GM12878 (cell line): ENCODE data around the gene P2RX1. TPM values are rescaled to one million over a fixed set of nuclear protein-coding genes. Genes with fewer than 3 reads are reported as not detected.

Source experiments
- ATAC-seq: fragments of 200-7000 bp; cut with Tn5 transposase; 3 replicates; pipeline ENCODE4 v1.9.1; 2020; ENCODE audit warnings: mild to moderate bottlenecking, moderate library complexity
- BruUV-seq: library from RNA; stranded (reverse); fragments of 400-500 nt; replicated peaks from 2 replicates; lab custom pipeline; 2021; lab: Mats Ljungman, UMichigan
- CTCF ChIA-PET: fragments of 300-600 bp; sonication (Branson Sonifier 250); formaldehyde crosslinking; extraction: SDS; loops from one replicate; lab custom pipeline; 2021; ENCODE audit warnings: inconsistent platforms; lab: Yijun Ruan, JAX
- POLR2A ChIA-PET: fragments of 350-600 bp; formaldehyde crosslinking; extraction: SDS; loops from one replicate; lab custom pipeline; 2021; ENCODE audit warnings: inconsistent platforms; lab: Charles Lee
- RAD21 ChIA-PET: fragments of 300-600 bp; sonication (Branson Sonifier 250); formaldehyde crosslinking; loops from one replicate; lab custom pipeline; 2023; ENCODE audit warnings: antibody characterized with exemption; ENCODE audit not compliant: unreplicated experiment; lab: Charles Lee
- SMC1A ChIA-PET: fragments of 300-600 bp; sonication (Branson Sonifier 250); formaldehyde crosslinking; loops from one replicate; lab custom pipeline; 2023; ENCODE audit not compliant: unreplicated experiment, uncharacterized antibody; lab: Charles Lee
- DNase-seq: peaks from one replicate; pipeline ENCODE4 v3.0.0-alpha.2; 2011; ENCODE audit warnings: low read depth, low spot score
- FAIRE-seq: peaks from 3 replicates; lab custom pipeline; 2011; peaks lifted over from hg19 to GRCh38; lab: Jason Lieb, UNC
- H2AFZ ChIP-seq: 2 replicates; pipeline ENCODE4 v1.6.0; 2011; ENCODE audit warnings: low read depth, low read length, control low read depth; ENCODE audit not compliant: control insufficient read depth
- H3K27ac ChIP-seq: 2 replicates; pipeline ENCODE4 v1.5.1; 2011; ENCODE audit warnings: control low read depth; ENCODE audit not compliant: control insufficient read depth, insufficient read depth
- H3K27me3 ChIP-seq, 2 experiments: replicated peaks in 1 of 2; 2 replicates each; pipeline versions ENCODE4 v1.6.0 to v1.6.1; 2011; ENCODE audit warnings: low read length in 1 of 2; ENCODE audit not compliant: control insufficient read depth in 2 of 2, insufficient read depth in 2 of 2
- H3K36me3 ChIP-seq, 2 experiments: 2 replicates each; pipeline ENCODE4 v1.5.1; 2011; ENCODE audit warnings: low read length in 1 of 2; ENCODE audit not compliant: control insufficient read depth in 2 of 2, insufficient read depth in 2 of 2
- H3K4me1 ChIP-seq: 2 replicates; pipeline ENCODE4 v1.6.1; 2011; ENCODE audit warnings: mild to moderate bottlenecking, low read length, moderate library complexity, mixed read lengths; ENCODE audit not compliant: control insufficient read depth, insufficient read depth
- H3K4me2 ChIP-seq: 2 replicates; pipeline ENCODE4 v1.6.0; 2011; ENCODE audit warnings: control low read depth; ENCODE audit not compliant: control insufficient read depth, insufficient read depth
- H3K4me3 ChIP-seq: fragments of 200-600 bp; sonication (generic); 2 replicates; pipeline ENCODE4 v1.5.1; 2016
- H3K79me2 ChIP-seq: 2 replicates; pipeline ENCODE4 v1.6.0; 2011; ENCODE audit warnings: low read length; ENCODE audit not compliant: control insufficient read depth, insufficient read depth
- H3K9ac ChIP-seq: 2 replicates; pipeline ENCODE4 v1.8.0; 2011; ENCODE audit warnings: low read length, control low read depth, mixed read lengths; ENCODE audit not compliant: control insufficient read depth, insufficient read depth
- H3K9me3 ChIP-seq: replicated peaks from 3 replicates; pipeline ENCODE4 v1.5.1; 2011; ENCODE audit warnings: mild to moderate bottlenecking, low read length; ENCODE audit not compliant: control insufficient read depth, insufficient read depth
- H4K20me1 ChIP-seq: 2 replicates; pipeline ENCODE4 v1.6.0; 2011; ENCODE audit not compliant: control insufficient read depth, insufficient read depth
- CBX3 ChIP-seq: fragments of 200-600 bp; sonication (generic); IDR thresholded peaks from 2 replicates; pipeline ENCODE4 v1.6.1; 2016; ENCODE audit warnings: low read depth, borderline replicate concordance
- E2F8 ChIP-seq: fragments of 450-650 bp; IDR thresholded peaks from 2 replicates; pipeline ENCODE4 v1.6.1; 2018; ENCODE audit warnings: mild to moderate bottlenecking, low read depth, moderate library complexity; ENCODE audit not compliant: partially characterized antibody
- GATAD2B ChIP-seq: fragments of 450-650 bp; conservative IDR thresholded peaks from 2 replicates; pipeline ENCODE4 v1.6.1; 2017; ENCODE audit warnings: low read depth, mild to moderate bottlenecking, moderate library complexity
- IRF4 ChIP-seq: IDR thresholded peaks from 2 replicates; pipeline ENCODE4 v1.6.1; 2011; ENCODE audit warnings: low read depth, low read length
- KDM1A ChIP-seq: fragments of 200-600 bp; sonication (generic); IDR thresholded peaks from 2 replicates; pipeline ENCODE4 v1.6.1; 2016; ENCODE audit warnings: borderline replicate concordance
- MTA3 ChIP-seq: IDR thresholded peaks from 2 replicates; pipeline ENCODE4 v1.6.1; 2012; ENCODE audit warnings: low read length, inconsistent platforms, borderline replicate concordance
- MYC ChIP-seq: IDR thresholded peaks from 2 replicates; pipeline ENCODE4 v1.6.1; 2011; ENCODE audit warnings: mild to moderate bottlenecking, low read length, moderate library complexity, inconsistent platforms; ENCODE audit not compliant: insufficient read depth, insufficient replicate concordance, insufficient read length, severe bottlenecking
- POLR2A ChIP-seq: IDR thresholded peaks from 2 replicates; pipeline ENCODE4 v1.6.1; 2011; ENCODE audit warnings: low read depth, mild to moderate bottlenecking, low read length
- RAD51 ChIP-seq: fragments of 450-650 bp; IDR thresholded peaks from 2 replicates; pipeline ENCODE4 v1.6.1; 2016; ENCODE audit warnings: moderate library complexity, mild to moderate bottlenecking, inconsistent platforms
- SUZ12 ChIP-seq: fragments of 200-600 bp; sonication (generic); IDR thresholded peaks from one replicate; pipeline ENCODE4 v1.6.1; 2018; ENCODE audit warnings: antibody characterized with exemption, mild to moderate bottlenecking; ENCODE audit not compliant: unreplicated experiment
- TCF3 ChIP-seq: IDR thresholded peaks from 2 replicates; pipeline ENCODE4 v1.6.1; 2012; ENCODE audit warnings: low read depth, mild to moderate bottlenecking, low read length, borderline replicate concordance; ENCODE audit not compliant: insufficient read depth
- ZBTB40 ChIP-seq: fragments of 450-650 bp; IDR thresholded peaks from 2 replicates; pipeline ENCODE4 v1.6.1; 2016; ENCODE audit warnings: mild to moderate bottlenecking, moderate library complexity, borderline replicate concordance
- WGBS: methylation state at CpG from one replicate; pipeline ENCODE4 v1.1.6; 2016; ENCODE audit warnings: low lambda C conversion rate; ENCODE audit not compliant: insufficient replicate concordance, insufficient coverage; ENCODE audit errors: missing lambda C conversion rate; 5-methylcytosine and 5-hydroxymethylcytosine counted together
- in situ Hi-C: fragments of 300-500 bp; cut with MboI; formaldehyde crosslinking; loops from 9 replicates; pipeline ENCODE4 v1.14.3; 2018; ENCODE audit warnings: mixed read lengths
- intact Hi-C: fragments of 100-400 bp; cut with micrococcal nuclease; formaldehyde crosslinking; loops from one replicate; pipeline ENCODE4 v1.14.2; 2022; ENCODE audit not compliant: unreplicated experiment
- polyA plus RNA-seq, 11 experiments: library from polyadenylated mRNA; depleted of rRNA in 4 of 11; unstranded in 6 of 11; stranded (reverse) in 5 of 11; fragments of >200 nt; fragmentation: Nextera tagmentation in 4 of 11; fragmentation: Illumina TruSeq in 1 of 11; extraction: Ambion mirVana in 4 of 11; extraction: Trizol in 1 of 11; gene quantifications; 1 replicate in 1 of 11; 2 replicates in 10 of 11; pipeline versions ENCODE4 v1.2.1 to v1.2.3, GENCODE V29; 2011 to 2016; ENCODE audit warnings: inconsistent platforms in 2 of 11, missing spikeins in 2 of 11, low read depth in 1 of 11
- total RNA-seq, 4 experiments: library from RNA; depleted of rRNA in 3 of 4; stranded (reverse); fragments of >200 nt in 3 of 4; fragmentation: Illumina TruSeq in 1 of 4; extraction: Trizol in 1 of 4; gene quantifications; 2 replicates each; pipeline versions ENCODE4 v1.2.1 to v1.2.3, GENCODE V29; 2013 to 2021

The P2RX1 gene
- total and polyA plus RNA-seq, 10 of the 15 experiments (the other 5 are each of a cell fraction or from before 2014, with no cell fraction given): 0.12 to 6.2 (median 3.4) TPM

DNA sequence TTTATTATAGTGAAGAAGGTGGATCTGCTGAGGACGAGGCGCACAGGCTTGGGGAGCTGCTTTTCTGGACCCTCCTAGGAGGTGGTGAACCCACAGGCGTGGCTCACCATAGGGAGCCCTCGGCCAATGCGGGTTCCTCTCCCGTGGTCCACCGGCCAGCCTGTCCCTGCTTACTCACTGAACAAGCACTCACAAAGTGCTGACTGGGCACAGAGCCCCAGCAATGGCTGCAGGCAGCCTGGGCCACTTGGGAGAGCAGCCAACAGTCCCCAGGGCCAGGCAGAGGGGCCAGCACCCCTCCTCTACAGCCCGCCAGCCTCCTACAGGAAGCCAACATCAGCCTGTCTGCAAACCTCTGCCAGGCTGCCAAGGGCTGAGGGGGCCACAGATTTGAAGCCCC is 51.1 kb downstream of the P2RX1 start (continued):
- TF ChIP-seq RAD51 (no peak), MTA3 (no peak), SUZ12 (no peak), E2F8 (no peak), POLR2A (no peak)

GRCh38 chr17:3864534-3864933 is 51.7 kb downstream of the P2RX1 start:
- CTCF ChIA-PET: interaction anchor here (0.8 to 4.7 kb wide), 8 partner anchors 18 to 210 kb away, joined by 3 to 29 read pairs (median 6); partner anchors contain the start of gene NCBP3
- FAIRE-seq: no peak
- 31% methylated on average over 10 of the region's 10 CpGs for WGBS

More at GRCh38 chr17:3864534-3864933, 51.7 kb downstream of the P2RX1 start:
- no peak overlapping the region for H3K4me3 ChIP-seq
- in situ Hi-C loops: no loop called here
- RAD21 ChIA-PET: interaction anchor here (1.0 to 2.9 kb wide), 2 partner anchors 49 to 137 kb away, joined by 3 to 14 read pairs; no protein-coding TSS in a partner anchor
- no peak overlapping the region for H3K27ac ChIP-seq
- TF ChIP-seq MYC (no peak), IRF4 (no peak), CBX3 (no peak), KDM1A (no peak), ZBTB40 (no peak), TCF3 (no peak), POLR2A (no peak), GATAD2B (no peak)
- H3K9me3 ChIP-seq: no peaks in the 10 kb centered on the region
- SMC1A ChIA-PET: interaction anchor here (0.8 to 2.6 kb wide), 4 partner anchors 50 to 209 kb away, joined by 3 to 15 read pairs (median 4); partner anchors contain the start of gene P2RX1
- no peaks in the 10 kb centered on the region for H3K4me1 ChIP-seq
- POLR2A ChIA-PET: no interaction called here
- no peaks in the 10 kb centered on the region for H3K36me3 ChIP-seq
- intact Hi-C loops: no loop called here
- H3K27me3 ChIP-seq: no peaks in the 10 kb centered on the region
- no peaks in the 10 kb centered on the region for H4K20me1 ChIP-seq
- no peak overlapping the region for H3K9ac ChIP-seq
- DNase-seq: no peak
- no peak for ATAC-seq
- no peak overlapping the region for H2AFZ ChIP-seq
- BruUV-seq: no TSS peak
- no peaks in the 10 kb centered on the region for H3K79me2 ChIP-seq
- H3K4me2 ChIP-seq: no peak overlapping the region
